ENCODE measurements around the gene SRPRA.

GRCh38 chr11:126281245-126281644, 12.6 kb upstream of the SRPRA start:
- TF ChIP-seq FOXK2 (IDR thresholded peaks at IDR 0.05): no peak
- TF ChIP-seq HDGF (IDR thresholded peaks at IDR 0.05; ENCODE audit: borderline replicate concordance): no peak
- no peak for TF ChIP-seq FOXA1 (IDR thresholded peaks at IDR 0.05)
- no peak for TF ChIP-seq TARDBP (IDR thresholded peaks at IDR 0.05)
- no peak for TF ChIP-seq SP1 (IDR thresholded peaks at IDR 0.05)
- TF ChIP-seq SUZ12 (IDR thresholded peaks at IDR 0.05): no peak
- no peak for TF ChIP-seq NFRKB (IDR thresholded peaks at IDR 0.05)

All from HEK293T (cell line).